Activated T-cell treated with anti-CD3 and anti-CD28 coated beads for 4 hours (primary cell): ENCODE results near the gene MYMX.
"Not testable (repeated sequence)": the region's sequence is repeated elsewhere in the genome, so short reads cannot be mapped to it uniquely, and the experiment has no call there.

Experiments
- DNase-seq: peaks from one replicate; pipeline ENCODE4 v3.0.0-alpha.2; 2020

Gene MYMX

DNA sequence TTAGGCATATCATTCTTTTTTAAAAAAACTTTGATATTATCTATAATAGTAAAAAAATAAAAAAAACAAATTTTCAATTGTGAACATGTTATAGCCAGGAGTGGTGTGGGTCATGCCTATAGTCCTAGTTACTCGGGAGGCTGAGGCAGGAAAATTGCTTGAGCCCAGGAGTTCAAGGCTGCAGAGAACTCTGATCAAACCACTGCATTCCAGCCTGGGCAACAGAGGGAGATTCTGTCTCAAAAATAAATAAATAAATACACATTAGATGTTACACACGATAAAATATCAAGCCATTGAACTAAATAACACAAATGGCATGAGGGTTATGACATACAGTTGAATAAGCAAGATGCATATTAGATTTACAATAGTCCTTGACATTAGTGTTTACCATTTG lies 27.9 kb upstream of the MYMX start:
- DNase-seq: no peak

DNA sequence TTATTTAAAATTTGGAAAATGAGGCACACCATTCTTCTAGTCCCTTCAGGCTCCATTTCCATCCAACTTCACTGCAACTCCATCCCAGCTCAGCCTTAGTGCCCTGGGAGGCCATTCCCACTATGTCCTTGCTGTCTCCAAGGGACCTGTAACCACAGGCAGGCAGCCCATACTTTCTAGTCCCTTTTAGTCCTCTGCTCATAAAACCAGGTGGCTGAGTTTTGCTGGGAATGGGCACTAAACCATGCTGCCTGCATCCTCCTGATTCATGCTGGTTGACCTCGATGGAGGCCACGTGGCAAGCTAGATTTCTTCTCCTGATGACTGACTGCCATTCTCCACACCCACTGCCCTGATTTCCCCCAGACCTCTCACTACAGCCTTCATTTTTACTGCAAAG lies 27.5 kb upstream of the MYMX start:
- no peak for DNase-seq

DNA sequence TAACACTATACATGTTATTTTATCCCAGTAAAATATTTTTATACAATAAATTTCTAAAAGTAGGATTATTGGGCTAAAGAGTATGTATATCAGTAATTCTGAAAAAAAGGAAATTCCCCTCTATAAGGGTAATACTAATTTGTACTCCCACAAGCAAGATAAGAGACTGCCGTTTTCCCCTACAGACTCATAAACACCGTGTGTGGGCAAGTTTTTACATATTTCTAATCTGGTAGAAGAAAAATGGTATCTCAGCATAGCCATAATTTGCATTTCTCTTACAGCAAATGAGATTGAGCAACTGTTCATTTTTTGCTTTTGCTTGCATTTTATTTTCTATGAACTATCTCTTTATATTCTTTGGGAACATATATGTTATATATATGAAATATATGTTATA lies 26.0 kb upstream of the MYMX start:
- DNase-seq: no peak

DNA sequence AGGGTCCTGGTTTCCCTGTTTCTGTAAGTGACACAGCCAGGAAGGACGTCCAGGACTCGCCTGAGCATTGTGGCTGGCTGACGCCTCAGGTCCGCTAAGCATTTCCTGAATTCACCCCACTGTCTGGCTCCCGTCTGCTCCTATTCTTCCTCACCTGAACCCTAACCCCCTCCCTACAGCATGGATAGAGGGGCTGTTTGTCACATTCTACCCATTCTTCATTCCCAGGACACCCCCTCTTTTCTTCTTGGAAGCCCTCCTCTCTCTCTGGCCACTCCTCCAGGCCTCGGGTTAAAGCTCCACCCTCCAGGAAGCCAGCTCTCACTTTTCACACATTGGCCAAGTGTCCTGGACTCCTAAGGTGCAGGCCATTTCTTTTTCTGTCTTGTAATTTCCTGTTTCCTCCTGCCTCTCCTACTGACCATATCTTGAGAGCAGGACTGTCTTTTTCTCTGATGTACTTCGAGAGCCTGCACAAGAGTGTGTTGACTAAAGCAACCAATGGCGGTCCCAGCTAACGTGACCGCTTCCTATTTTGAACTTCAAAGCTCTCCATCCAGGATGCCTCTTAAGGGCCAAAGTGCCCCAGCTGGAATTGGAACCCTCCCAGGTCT lies 24.2 kb upstream of the MYMX start:
- DNase-seq: no peak

DNA sequence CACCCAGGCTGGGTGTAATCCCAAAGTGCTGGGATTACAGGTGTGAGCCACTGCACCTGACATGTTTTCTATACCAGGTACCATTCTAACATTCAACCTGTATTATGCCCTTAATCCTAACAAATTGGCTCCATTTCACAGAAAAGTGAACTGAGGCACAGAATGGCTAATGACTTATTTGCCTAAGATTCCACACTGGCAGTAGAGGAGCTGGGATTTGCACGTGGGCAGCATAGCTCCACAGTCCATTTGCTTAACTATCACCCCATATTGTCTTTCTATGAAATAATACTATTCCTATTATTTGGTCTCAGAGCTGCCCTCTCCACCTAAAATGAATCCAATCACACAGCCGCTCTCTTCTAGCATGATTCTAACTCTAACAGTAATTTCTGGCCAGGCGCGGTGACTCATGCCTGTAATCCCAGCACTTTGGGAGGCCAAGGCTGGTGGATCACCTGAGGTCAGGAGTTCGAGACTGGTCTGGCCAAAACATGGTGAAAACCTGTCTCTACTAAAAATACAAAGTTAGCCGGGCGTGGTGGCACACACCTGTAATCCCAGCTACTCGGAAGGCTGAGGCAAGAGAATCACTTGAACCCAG lies 23.3 kb upstream of the MYMX start:
- DNase-seq: no peak

DNA sequence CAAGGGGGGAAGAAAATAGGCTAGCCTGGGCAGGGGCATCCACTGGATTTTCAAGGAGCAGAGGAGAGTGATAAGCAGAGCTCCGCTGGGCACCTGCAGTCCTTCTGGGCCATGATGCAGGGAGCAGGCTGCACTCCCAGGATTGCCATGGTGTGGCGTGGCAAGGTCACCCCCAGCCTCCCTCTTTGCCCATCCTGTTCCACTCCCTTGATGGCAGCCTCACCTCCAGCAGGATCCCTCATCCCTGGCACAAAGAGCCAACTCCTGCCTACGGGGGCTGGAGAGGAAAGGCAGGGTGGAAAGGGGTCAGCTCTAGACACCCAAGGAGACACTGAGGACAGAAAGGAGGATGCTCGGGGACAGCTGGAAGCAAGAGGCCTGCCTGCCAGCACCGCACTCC lies 22.4 kb upstream of the MYMX start:
- DNase-seq: no peak

DNA sequence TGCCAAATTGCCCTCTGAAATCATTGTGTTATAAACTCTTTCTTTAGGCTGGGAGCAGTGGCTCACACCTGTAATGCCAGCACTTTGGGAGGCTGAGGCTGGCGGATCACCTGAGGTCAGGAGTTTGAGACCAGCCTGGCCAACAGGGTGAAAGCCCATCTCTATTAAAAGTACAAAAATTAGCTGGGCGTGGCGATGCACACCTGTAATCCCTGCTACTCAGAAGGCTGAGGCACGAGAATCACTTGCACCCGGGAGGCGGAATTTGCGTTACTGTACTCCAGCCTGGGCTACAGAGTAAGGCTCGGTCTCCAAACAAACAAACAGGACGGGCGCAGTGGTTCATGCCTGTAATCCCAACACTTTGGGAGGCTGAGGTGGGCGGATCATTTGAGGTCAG lies 20.4 kb upstream of the MYMX start:
- not testable (repeated sequence) for DNase-seq

DNA sequence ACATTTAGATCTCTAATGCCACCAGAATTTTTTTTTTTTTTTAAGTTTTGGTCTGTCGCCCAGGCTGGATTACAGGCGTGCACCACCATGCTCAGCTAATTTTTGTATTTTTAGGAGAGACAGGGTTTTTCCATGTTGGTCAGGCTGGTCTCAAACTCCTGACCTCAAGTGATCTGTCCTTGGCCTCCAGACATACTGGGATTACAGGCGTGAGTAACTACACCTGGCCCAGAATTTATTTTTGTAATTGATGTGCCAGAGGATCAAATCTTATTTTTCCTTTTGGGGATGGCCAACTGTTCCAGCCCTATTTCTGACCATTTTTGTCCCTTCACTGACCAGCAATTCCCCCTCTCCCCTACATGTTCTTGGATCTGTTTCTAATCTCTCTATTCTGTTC lies 18.0 kb upstream of the MYMX start:
- no peak for DNase-seq

DNA sequence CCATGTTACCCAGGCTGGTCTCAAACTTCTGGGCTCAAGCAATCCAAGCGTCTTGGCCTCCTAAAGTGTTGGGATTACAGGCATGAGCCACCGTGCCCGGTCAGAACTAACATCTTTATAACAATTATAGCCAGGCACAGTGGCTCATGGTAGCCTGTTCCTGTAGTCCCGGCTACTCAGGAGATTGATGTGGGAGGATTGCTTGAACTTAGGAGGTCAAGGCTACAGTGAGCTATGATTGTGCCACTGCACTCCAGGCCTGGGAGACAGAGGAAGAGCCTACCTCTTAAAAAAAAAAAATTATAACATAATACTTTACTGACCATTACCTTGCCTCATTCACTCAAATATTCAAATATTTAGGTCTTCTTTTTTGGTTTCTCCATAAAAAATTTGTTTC lies 16.8 kb upstream of the MYMX start:
- DNase-seq: no peak

DNA sequence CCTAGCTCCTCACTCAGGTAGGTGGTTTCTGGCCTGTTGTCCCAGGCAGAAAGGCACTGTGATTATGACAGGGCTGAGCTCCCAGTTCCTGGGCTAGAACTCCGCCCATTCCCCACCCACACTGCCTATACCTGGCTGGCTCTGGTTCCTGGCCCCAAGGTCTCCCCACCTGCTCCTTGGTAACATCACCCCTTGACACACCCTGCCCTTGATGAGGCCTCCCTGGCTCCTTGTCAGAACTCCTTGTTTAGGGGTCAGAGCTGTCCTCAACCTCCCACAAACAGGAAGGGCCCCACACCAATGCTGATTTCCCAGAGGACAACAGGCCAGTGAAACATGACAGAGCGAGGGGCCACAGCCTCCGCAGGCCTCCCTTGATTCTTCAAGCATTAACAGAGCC lies 15.5 kb upstream of the MYMX start:
- DNase-seq: no peak

DNA sequence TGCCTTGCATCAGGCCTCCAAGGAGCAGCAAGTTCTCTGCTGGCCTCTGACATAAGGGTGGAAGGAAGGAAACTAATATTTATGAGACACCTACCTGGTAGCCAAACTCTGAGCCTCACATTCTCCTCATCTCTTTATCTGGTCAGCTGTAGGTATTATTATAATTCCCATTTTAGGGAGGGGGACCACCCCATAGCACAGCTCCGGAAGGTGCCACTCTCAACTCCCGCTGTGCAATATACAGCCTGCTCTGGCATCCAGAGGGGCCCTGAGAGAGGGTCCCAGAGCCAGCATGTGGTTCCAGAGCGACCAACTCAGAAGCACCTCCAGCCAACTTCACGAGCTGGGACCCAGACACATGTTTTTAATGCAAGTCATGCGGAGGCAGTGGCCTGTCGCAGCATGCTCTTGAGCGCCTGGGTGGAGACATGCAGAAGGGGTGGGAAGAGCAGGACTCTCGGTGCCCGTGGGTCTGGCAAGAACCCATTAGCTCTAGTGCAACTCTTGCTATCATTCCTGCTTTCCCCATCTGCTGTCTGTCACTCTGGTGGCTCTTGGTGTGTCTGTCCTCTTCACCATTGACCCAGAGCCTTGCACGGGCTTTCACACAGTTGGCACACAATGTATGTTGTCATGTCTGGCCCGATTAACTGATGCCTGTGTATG lies 15.0 kb upstream of the MYMX start:
- DNase-seq: no peak

DNA sequence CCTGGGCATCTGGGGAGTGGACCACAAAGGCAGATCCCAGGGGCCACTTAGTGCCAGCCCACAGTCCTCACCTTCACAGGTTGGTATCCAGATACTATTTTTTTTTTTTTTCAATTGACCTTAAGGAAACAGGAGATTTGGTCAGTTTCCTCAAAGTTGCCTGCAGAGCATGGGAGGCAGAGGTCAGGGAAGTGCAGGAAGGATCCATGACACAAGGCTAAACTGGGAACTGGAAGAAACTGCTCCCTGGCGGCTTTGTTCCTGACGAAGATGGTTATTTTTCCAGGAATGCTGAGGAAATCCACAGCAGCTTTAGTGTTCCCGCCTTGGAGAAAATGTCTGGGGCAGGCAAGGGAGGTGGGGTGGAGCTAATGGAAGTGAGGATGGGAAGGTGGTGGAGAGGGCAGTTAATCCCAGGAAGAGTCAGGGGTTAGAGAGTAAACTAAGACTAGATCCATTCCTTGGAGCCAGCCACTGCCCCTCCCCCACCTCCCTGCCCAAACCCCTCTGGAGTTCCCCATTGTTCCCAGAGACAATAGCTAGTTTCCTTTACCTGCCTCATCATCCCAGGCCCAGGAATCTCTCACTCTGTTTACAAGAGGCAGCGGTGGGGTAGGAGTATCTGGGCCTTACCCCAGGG lies 14.3 kb upstream of the MYMX start:
- DNase-seq: no peak

DNA sequence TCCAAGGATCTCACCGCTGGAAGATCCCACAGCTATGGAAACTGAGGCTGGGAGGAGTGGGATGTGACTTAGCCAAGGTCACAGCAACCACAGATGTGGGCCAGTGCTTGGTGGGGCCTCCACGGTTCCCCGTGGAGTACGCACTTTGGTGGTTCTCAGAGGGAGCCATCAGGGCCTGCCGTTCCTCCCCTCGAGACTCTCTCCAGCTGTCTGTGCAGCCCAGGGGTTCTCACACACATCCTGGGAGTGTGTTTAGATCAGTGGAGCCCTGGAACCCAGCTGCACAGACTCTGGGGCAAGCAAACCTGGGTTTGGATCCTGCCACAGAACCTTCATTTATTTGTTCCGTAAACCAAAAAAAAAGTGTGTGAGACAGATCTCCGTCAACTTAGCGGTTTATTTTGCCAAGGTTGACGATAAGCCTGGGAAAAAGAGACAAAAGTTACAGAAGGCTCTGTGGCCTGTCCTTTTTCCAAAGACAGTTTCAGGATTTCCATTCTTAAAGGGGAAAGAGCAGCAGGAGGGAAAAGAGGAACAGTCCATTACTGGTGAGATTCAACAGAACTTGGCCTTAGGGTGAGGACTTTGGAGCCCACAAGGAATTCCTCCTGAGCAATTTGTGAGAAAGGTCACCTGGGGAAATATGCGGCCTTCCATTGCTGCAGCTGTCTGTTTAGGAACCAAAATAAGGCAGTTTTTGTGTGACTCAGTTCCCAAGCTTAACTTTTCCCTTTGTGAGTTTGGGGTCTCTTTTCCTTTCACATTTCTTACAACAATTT lies 13.6 kb upstream of the MYMX start:
- DNase-seq: no peak

DNA sequence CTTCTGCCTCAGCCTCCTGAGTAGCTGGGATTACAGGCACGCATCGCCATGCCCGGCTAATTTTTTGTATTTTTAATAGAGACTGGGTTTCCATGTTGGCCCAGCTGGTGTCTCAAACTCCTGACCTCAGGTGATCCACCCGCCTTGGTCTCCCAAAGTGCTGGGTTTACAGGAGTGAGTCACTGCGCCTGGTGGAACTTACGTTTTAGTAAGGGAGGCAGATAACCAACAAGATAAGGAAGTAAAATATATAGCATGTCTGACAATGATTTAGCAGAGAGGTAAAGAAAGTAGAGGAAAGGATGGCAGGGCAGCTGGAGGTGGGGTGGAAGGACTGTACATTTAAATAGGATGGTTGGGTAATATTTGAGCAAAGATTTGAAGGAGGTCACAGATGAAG lies 12.8 kb upstream of the MYMX start:
- DNase-seq: no peak

DNA sequence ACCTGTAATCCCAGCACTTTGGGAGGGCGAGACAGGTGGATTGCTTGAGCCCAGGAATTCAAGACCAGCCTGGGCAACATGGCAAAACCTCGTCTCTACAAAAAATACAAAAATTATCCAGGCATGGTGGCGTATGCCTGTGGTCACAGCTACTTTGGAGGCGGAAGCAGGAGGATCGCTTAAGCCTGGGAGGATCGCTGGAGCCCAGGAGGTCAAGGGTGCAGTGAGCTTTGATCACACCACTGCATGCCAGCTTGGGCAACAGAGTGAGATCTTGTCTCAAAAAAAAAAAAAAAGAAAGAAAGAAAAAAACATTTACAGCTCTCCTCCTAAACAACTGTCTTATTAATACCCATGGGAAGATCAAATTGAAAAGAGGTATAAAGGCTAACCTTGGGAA lies 8.8 kb upstream of the MYMX start:
- DNase-seq: no peak

DNA sequence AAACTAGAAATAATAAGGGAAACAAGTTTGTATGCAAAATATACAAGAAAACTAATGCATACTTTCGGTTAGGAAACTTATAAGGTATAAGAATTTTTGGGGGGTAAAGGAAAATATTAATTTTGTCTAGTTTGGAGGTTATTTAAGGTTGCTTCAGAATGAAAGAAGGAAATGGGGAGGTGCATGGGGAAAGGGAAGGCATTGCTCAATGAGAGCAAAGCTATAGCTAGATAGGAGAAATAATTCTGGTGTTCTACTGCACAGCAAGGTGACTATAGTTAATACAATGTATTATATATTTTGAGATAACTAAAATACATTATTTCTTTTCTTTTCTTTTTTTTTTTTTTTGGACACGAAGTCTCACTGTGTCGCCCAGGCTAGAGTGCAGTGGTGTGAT lies 5.4 kb upstream of the MYMX start:
- DNase-seq: no peak

DNA sequence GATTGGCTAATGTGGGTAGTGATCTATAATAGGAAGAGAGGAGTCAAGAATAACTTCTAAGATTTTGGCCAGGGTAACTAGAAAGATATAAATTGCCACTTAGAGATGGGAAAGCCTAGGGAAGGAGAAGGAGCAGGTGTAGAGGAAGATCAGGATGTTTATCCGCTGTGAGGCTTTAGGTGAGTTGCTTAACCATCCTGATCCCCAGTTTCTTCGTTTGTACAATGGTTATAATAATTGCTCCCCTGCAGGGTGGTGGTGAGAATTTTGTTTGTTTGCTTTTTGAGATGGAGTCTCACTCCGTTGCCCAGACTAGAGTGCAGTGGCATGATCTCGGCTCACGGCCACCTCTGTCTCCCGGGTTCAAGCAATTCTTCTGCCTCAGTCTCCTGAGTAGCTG lies 2.4 kb upstream of the MYMX start:
- no peak for DNase-seq

DNA sequence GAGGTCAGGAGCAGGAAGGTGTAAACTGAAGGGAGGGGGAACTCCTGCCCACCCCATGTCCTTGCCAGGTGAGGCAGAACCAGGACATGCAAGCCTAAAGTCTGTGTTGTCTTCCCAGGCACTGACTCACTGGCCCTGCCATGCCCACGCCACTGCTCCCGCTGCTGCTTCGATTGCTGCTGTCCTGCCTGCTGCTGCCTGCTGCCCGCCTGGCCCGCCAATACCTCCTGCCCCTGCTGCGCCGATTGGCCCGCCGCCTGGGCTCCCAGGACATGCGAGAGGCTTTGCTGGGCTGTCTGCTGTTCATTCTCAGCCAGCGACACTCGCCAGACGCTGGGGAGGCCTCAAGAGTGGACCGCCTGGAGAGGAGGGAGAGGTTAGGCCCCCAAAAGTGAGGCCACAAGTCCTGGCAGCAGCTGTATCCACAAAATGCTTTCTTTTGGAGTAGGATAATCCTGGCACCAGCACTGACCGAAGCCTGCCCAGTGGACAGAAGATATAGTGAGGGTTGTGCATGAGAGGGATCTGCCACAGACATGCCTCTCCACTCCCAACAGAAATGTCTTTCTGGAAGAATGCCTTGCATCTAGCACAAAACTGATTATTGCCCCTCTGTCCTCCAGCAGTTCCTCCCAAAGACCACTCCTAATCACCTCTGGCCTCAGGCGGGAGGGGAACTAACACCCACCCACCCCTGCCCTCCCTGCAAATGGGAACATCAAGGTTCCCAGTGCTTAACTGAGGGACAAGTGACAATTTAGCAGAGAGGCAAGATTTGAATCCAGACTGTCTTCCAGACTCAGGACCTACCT lies 812 bp downstream of the MYMX start:
- DNase-seq: no peak

DNA sequence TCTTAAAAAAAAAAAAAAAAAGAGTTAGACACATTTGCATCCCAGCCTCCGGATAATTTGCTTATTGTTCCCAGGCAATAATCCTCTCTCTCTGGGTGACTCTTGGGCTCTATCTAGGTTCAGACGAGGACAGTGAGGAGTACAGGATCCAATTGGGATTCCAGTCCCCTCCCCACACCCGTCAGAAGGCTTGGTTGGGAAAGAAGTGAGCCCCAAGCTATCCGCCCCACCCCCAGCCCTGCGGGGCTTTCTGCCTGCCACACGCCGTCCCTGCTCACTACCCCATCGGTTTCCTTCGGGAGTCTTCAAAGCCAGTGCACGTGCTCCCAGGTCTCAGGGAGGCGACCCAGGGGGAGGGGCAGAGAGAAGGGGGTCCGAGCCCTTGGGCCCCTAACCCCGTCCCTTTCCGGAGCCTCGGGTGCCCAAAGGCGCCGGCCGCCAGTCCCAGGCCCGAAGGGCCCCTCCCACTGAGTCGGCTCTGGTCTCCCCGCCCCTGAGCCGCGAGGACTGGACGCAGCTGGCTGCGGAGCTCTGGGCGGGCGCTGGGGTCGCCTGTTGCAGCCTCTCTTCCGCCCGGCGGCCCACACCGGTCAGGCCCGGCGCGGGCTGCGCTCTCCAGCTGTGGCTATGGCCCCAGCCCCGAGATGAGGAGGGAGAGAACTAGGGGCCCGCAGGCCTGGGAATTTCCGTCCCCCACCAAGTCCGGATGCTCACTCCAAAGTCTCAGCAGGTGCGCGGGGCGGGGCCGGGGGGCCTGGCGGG lies 2.5 kb downstream of the MYMX start:
- DNase-seq: no peak

DNA sequence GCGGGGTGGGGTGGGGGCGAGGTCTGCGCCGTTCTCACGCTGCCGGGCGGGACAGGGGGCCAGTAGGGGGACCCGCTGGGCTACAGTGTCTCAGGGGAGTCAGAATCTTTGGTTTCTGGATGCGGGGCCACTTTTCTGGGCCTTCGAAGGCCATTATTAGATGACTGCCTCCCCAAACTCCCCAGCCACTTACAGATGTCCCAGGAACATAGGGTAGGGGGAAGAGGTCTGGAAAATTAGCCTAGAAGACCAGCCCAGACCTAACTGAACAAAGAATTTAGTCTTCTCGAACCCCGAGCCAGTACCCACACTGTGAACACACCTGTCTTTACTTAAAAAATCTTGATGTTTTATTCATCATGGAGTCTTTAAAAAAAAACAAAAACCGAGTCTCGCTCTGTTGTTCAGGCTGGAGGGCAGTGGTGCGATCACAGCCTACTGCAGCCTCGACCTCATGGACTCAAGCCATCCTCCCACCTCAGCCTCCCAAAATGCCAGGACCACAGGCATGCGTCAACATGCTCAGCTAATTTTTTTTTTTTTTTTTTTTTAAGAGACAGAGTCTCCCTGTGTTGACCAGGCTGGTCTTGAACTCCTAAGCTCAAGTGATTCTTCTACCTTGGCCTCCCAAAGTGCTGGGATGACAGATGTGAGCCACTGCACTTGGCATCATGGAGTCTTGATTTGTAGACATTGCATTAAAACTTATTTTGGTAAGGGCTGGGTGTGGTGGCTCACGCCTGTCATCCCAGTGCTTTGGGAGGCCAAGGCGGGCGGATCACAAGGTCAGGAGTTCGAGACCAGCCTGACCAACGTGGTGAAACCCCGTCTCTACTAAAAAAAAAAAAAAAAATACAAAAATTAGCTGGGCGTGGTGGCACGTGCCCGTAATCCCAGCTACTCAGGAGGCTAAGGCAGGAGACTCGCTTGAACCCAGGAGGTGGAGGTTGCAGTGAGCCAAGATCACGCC lies 3.4 kb downstream of the MYMX start:
- DNase-seq: no peak

DNA sequence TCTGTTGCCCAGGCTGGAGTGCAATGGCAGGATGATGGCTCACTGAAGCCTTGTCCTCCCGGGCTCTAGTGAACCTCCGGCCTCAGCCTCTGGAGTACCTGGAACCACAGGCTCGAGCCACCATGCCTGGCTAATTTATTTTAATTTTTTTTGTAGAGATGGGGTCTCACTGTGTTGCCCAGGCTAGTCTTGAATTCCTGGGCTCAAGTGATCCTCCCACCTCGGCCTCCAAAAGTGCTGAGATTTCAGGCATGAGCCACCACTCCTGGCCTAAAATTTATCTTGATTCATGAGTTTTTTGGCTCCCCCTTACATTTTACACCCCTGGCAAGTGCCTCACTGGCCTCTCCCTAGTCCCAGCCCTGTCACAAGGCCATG lies 4.2 kb downstream of the MYMX start:
- no peak for DNase-seq
